Lung (tissue), 12 donors: ENCODE results near the gene GTPBP3. TPM values are rescaled to one million over a fixed set of nuclear protein-coding genes. Genes with fewer than 3 reads are reported as not detected.

Experiments
- ATAC-seq: fragments of 200-7000 bp; cut with Tn5 transposase; one replicate; pipeline ENCODE4 v1.9.1; 2020; ENCODE audit warnings: moderate number of reproducible peaks; ENCODE audit not compliant: insufficient read depth, low FRiP score
- DNase-seq, 3 donors: peaks; one replicate each; pipeline ENCODE4 v3.0.0-alpha.2; 2013 to 2017
- H3K27ac ChIP-seq, 2 donors: one replicate each; pipeline ENCODE4 v1.5.1; 2013; ENCODE audit warnings: mild to moderate bottlenecking in 2 of 2, moderate library complexity in 2 of 2, control low read depth in 1 of 2, inconsistent platforms in 1 of 2, low read depth in 1 of 2, low read length in 1 of 2
- H3K27me3 ChIP-seq, 3 donors: one replicate each; pipeline ENCODE4 v1.5.1; 2013; ENCODE audit warnings: low read length in 2 of 3; ENCODE audit not compliant: control insufficient read depth in 3 of 3, insufficient read depth in 3 of 3
- H3K36me3 ChIP-seq, 4 donors: one replicate each; pipeline ENCODE4 v1.5.1; 2013; ENCODE audit warnings: low read length in 4 of 4, mild to moderate bottlenecking in 1 of 4, moderate library complexity in 1 of 4; ENCODE audit not compliant: control insufficient read depth in 4 of 4, insufficient read depth in 4 of 4
- H3K4me1 ChIP-seq, 5 donors: one replicate each; pipeline ENCODE4 v1.5.1; 2013; ENCODE audit warnings: low read length in 5 of 5, mild to moderate bottlenecking in 2 of 5, moderate library complexity in 1 of 5; ENCODE audit not compliant: control insufficient read depth in 5 of 5, insufficient read depth in 5 of 5
- H3K4me3 ChIP-seq: one replicate; pipeline ENCODE4 v1.5.1; 2013; ENCODE audit warnings: mild to moderate bottlenecking, control low read depth, moderate library complexity
- H3K9ac ChIP-seq, 2 donors: one replicate each; pipeline ENCODE4 v1.5.1; 2013; ENCODE audit warnings: low read length in 2 of 2, control low read depth in 1 of 2; ENCODE audit not compliant: insufficient read depth in 1 of 2
- H3K9me3 ChIP-seq, 4 donors: one replicate each; pipeline ENCODE4 v1.5.1; 2013; ENCODE audit warnings: low read length in 3 of 4, mild to moderate bottlenecking in 1 of 4, moderate library complexity in 1 of 4; ENCODE audit not compliant: control insufficient read depth in 4 of 4, insufficient read depth in 3 of 4
- CTCF ChIP-seq: IDR thresholded peaks from 2 replicates; pipeline ENCODE4 v1.5.1; 2012; ENCODE audit warnings: mild to moderate bottlenecking; ENCODE audit errors: control extremely low read depth, extremely low read depth
- WGBS, 2 donors: extraction: QIAGEN DNeasy Blood & Tissue Kit; methylation state at CpG; one replicate each; pipeline ENCODE4 v1.1.7; 2013; 5-methylcytosine and 5-hydroxymethylcytosine counted together
- polyA plus RNA-seq, 2 donors: library from polyadenylated mRNA; stranded (reverse); fragments of 200-250 nt; gene quantifications; one replicate each; pipeline ENCODE4 v1.2.1, GENCODE V29; 2013
- total RNA-seq, 2 donors: library from RNA; depleted of rRNA in 1 of 2; stranded (reverse); fragments of >200 nt in 1 of 2; gene quantifications; one replicate each; pipeline ENCODE4 v1.2.1, GENCODE V29; 2014 to 2021
- donor health status: control.
- donor health status: control.
- donor health status: Bipolar disorder and iron deficiency.
- donor health status: healthy.
- donor health status: DM: yes; HTN: yes; CAD: no.

The GTPBP3 gene
- total and polyA plus RNA-seq, 4 donors = 13.3 to 24.1 (median 18.2) TPM

GRCh38 chr19:17327654-17328516 lies 9.5 kb upstream of the GTPBP3 start:
- Histone ChIP-seq H3K4me1 (peaks cover 0 to 8% (median 3%) of the 10 kb centered on the region in 5 donors), H3K9ac (no peak overlapping the region), H3K9me3 (no peaks in the 10 kb centered on the region), H3K36me3 (peaks cover 0 to 14% (median 2%) of the 10 kb centered on the region in 4 donors), H3K4me3 (peak overlapping the region; percentile 24), H3K27me3 (peaks cover 0 to 9% (median 2%) of the 10 kb centered on the region in 3 donors), H3K27ac (no peak overlapping the region)
- 34 to 40% methylated on average over 58 to 64 of the region's 64 CpGs for WGBS, 2 donors
- ATAC-seq (peak; percentile 75), DNase-seq (peak; percentile 63 to 77 (median 72))
- TF ChIP-seq CTCF = no peak

GRCh38 chr19:17328517-17329365 lies 8.6 kb upstream of the GTPBP3 start:
- WGBS, 2 donors = 8 to 27% methylated on average over 56 to 94 of the region's 94 CpGs
- Histone ChIP-seq H3K4me3 (peak overlapping the region; percentile 24), H3K4me1 (peaks cover 0 to 13% (median 1%) of the 10 kb centered on the region in 5 donors), H3K36me3 (peaks cover 0 to 14% (median 2%) of the 10 kb centered on the region in 4 donors), H3K9me3 (no peaks in the 10 kb centered on the region), H3K27me3 (peaks cover 0 to 9% (median 2%) of the 10 kb centered on the region in 3 donors), H3K27ac (no peak overlapping the region), H3K9ac (no peak overlapping the region)
- no peak for ATAC-seq
- DNase-seq = no peak
- no peak for TF ChIP-seq CTCF

- H3K36me3 ChIP-seq = peaks cover 0 to 13% (median 2%) of the 10 kb centered on the region in 4 donors
- no peak overlapping the region for H3K9ac ChIP-seq
- H3K27ac ChIP-seq = no peak overlapping the region
- no peak for TF ChIP-seq CTCF
- H3K27me3 ChIP-seq = peaks cover 0 to 9% (median 2%) of the 10 kb centered on the region in 3 donors
- no peaks in the 10 kb centered on the region for H3K9me3 ChIP-seq
- H3K4me1 ChIP-seq = peaks cover 0 to 17% (median 6%) of the 10 kb centered on the region in 5 donors
- 65 to 74% methylated on average over 49 to 51 of the region's 51 CpGs for WGBS, 2 donors
- DNase-seq (no peak), ATAC-seq (no peak)
- H3K4me3 ChIP-seq = no peak overlapping the region
Observed at GRCh38 chr19:17329366-17330261, 7.7 kb upstream of the GTPBP3 start.
